GM12878 (cell line): Measurements from ENCODE around the gene ZDHHC18.

Experiments used
- BCL3 ChIP-seq: IDR thresholded peaks from 2 replicates; pipeline ENCODE4 v1.6.1; 2011; ENCODE audit warnings: borderline replicate concordance, low read depth, mild to moderate bottlenecking, moderate library complexity, low read length; ENCODE audit not compliant: insufficient read depth, poor library complexity, severe bottlenecking
- CTCF ChIP-seq, 3 experiments: IDR thresholded peaks in 2 of 3; conservative IDR thresholded peaks in 1 of 3; 2 replicates each; pipeline ENCODE4 v1.5.1; 2011; ENCODE audit warnings: low read depth in 3 of 3, low read length in 3 of 3, mild to moderate bottlenecking in 3 of 3, control low read depth in 2 of 3, moderate library complexity in 2 of 3, inconsistent platforms in 1 of 3, mixed read lengths in 1 of 3; ENCODE audit not compliant: control insufficient read depth in 2 of 3, insufficient read depth in 1 of 3; ENCODE audit errors: extremely low read depth in 1 of 3
- EZH2 ChIP-seq: IDR thresholded peaks from 2 replicates; pipeline ENCODE4 v1.6.1; 2012; ENCODE audit warnings: low read depth, mild to moderate bottlenecking, control low read depth, inconsistent platforms, low read length, borderline replicate concordance; ENCODE audit not compliant: control insufficient read depth
- MAX ChIP-seq: IDR thresholded peaks from 2 replicates; pipeline ENCODE4 v1.6.1; 2012; ENCODE audit warnings: low read depth, low read length, improper control_type of control experiment
- ZNF207 ChIP-seq: fragments of 450-650 bp; IDR thresholded peaks from 2 replicates; pipeline ENCODE4 v1.6.1; 2014; ENCODE audit warnings: antibody characterized with exemption, mild to moderate bottlenecking, borderline replicate concordance

GRCh38 chr1:26888231-26888630 is 61.7 kb downstream of the ZDHHC18 start:
- TF ChIP-seq BCL3 = no peak
- no peak for TF ChIP-seq MAX
- TF ChIP-seq EZH2 = no peak
- TF ChIP-seq CTCF (IDR thresholded peaks at IDR 0.05 in 2 of 3, conservative IDR thresholded peaks at IDR 0.05 in 1 of 3; ENCODE audit: control insufficient read depth in 2 of 3, extremely low read depth in 1 of 3, insufficient read depth in 1 of 3, low read depth in 3 of 3, low read length in 3 of 3) = no peak
- TF ChIP-seq ZNF207 = no peak
